K562 (cell line): ENCODE results near the gene GRIN2D. TPM values are rescaled to one million over a fixed set of nuclear protein-coding genes. Genes with fewer than 3 reads are reported as not detected.

Source experiments
- ADNP ChIP-seq: fragments of 200-800 bp; sonication (Bioruptor generic); IDR thresholded peaks from 2 replicates; pipeline ENCODE4 v1.6.1; 2016; ENCODE audit warnings: missing genetic modification characterization, missing compliant biosample characterization
- ARNT ChIP-seq, 2 experiments: fragments of 450-650 bp; IDR thresholded peaks; 2 replicates each; pipeline ENCODE4 v1.6.1; 2016; ENCODE audit warnings: mild to moderate bottlenecking in 1 of 2
- CREM ChIP-seq: IDR thresholded peaks from 2 replicates; pipeline ENCODE4 v1.6.1; 2014; ENCODE audit warnings: antibody characterized with exemption, low read depth
- ESRRB ChIP-seq: fragments of 250-450 bp; sonication (Bioruptor Pico); IDR thresholded peaks from 2 replicates; pipeline ENCODE4 v1.5.0; 2020; ENCODE audit warnings: mild to moderate bottlenecking, moderate library complexity, borderline replicate concordance
- ETV1 ChIP-seq: fragments of 450-650 bp; conservative IDR thresholded peaks from 2 replicates; pipeline ENCODE4 v1.6.1; 2016; ENCODE audit warnings: missing genetic modification characterization, control low read depth, low read depth, missing compliant biosample characterization
- HCFC1 ChIP-seq: IDR thresholded peaks from 2 replicates; pipeline ENCODE4 v1.6.1; 2012; ENCODE audit warnings: low read depth, low read length, improper control_type of control experiment
- PCBP1 ChIP-seq: fragments of 200-400 bp; formaldehyde crosslinking; IDR thresholded peaks from 2 replicates; pipeline ENCODE4 v1.6.1; 2018; ENCODE audit warnings: mild to moderate bottlenecking, low read depth, low read length; ENCODE audit not compliant: poor library complexity, severe bottlenecking
- PHF20 ChIP-seq: fragments of 450-650 bp; IDR thresholded peaks from 2 replicates; pipeline ENCODE4 v1.6.1; 2018; ENCODE audit not compliant: partially characterized antibody
- RBBP5 ChIP-seq: fragments of 200-600 bp; sonication (generic); IDR thresholded peaks from 2 replicates; pipeline ENCODE4 v1.6.1; 2012; ENCODE audit warnings: borderline replicate concordance, mild to moderate bottlenecking, low read length, control low read depth, inconsistent platforms; ENCODE audit not compliant: insufficient read depth, poor library complexity, severe bottlenecking
- SLC30A9 ChIP-seq: fragments of 250-450 bp; sonication (Bioruptor Pico); IDR thresholded peaks from 2 replicates; pipeline ENCODE4 v1.8.0; 2022; ENCODE audit warnings: mild to moderate bottlenecking, moderate library complexity
- TAF15 ChIP-seq: fragments of 200-400 bp; formaldehyde crosslinking; IDR thresholded peaks from 2 replicates; pipeline ENCODE4 v1.6.1; 2017; ENCODE audit warnings: mild to moderate bottlenecking, low read depth, low read length, moderate library complexity
- TOE1 ChIP-seq, 2 experiments: fragments of 450-650 bp in 1 of 2; sonication (generic) in 1 of 2; formaldehyde crosslinking in 1 of 2; IDR thresholded peaks; 2 replicates each; pipeline versions ENCODE4 v1.7.1 to v1.8.0; 2016 to 2022; ENCODE audit warnings: borderline replicate concordance in 2 of 2, mild to moderate bottlenecking in 2 of 2, antibody characterized with exemption in 1 of 2, inconsistent platforms in 1 of 2, low read depth in 1 of 2, missing genetic modification reagents in 1 of 2, moderate library complexity in 1 of 2
- ZKSCAN3 ChIP-seq: fragments of 250-450 bp; sonication (Bioruptor Pico); IDR thresholded peaks from 2 replicates; pipeline ENCODE4 v1.4.0; 2020
- ZNF124 ChIP-seq: sonication (generic); formaldehyde crosslinking; IDR thresholded peaks from 2 replicates; pipeline ENCODE4 v1.8.1; 2022; ENCODE audit warnings: missing genetic modification reagents
- ZNF707 ChIP-seq: fragments of 250-450 bp; sonication (Bioruptor Pico); conservative IDR thresholded peaks from 2 replicates; pipeline ENCODE4 v1.8.0; 2022; ENCODE audit warnings: inconsistent platforms, mild to moderate bottlenecking, moderate library complexity
- ZNF766 ChIP-seq: fragments of 200-800 bp; sonication (Bioruptor generic); conservative IDR thresholded peaks from 2 replicates; pipeline ENCODE4 v1.6.1; 2016; ENCODE audit warnings: missing genetic modification characterization, missing compliant biosample characterization
- polyA plus RNA-seq, 8 experiments: library from polyadenylated mRNA; depleted of rRNA in 4 of 8; stranded (reverse) in 5 of 8; unstranded in 3 of 8; fragments of >200 nt; fragmentation: Nextera tagmentation in 2 of 8; fragmentation: Illumina TruSeq in 1 of 8; extraction: Ambion mirVana in 2 of 8; extraction: Trizol in 1 of 8; gene quantifications; 2 replicates each; pipeline versions ENCODE4 v1.2.1 to v1.2.3, GENCODE V29; 2011 to 2014; ENCODE audit warnings: inconsistent platforms in 1 of 8, missing spikeins in 1 of 8
- total RNA-seq, 7 experiments: library from RNA; depleted of rRNA in 6 of 7; stranded (reverse); fragments of >200 nt in 6 of 7; fragmentation: Illumina TruSeq in 2 of 7; extraction: Trizol in 2 of 7; gene quantifications; 2 replicates each; pipeline versions ENCODE4 v1.2.1 to v1.2.3, GENCODE V29; 2011 to 2021; ENCODE audit warnings: low replicate concordance in 1 of 7
- TF ChIP-seq, protein P1 (sequence below), 2 experiments: fragments of 450-650 bp; conservative IDR thresholded peaks; 2 replicates each; pipeline ENCODE4 v1.6.1; 2017; ENCODE audit warnings: mild to moderate bottlenecking in 2 of 2, moderate library complexity in 2 of 2
- TF ChIP-seq, protein P2 (sequence below): fragments of 200-800 bp; sonication (Bioruptor generic); IDR thresholded peaks from 2 replicates; pipeline ENCODE4 v1.6.1; 2016; ENCODE audit warnings: missing genetic modification characterization, missing compliant biosample characterization
- TF ChIP-seq, protein P3 (sequence below): fragments of 250-450 bp; sonication (Bioruptor Pico); IDR thresholded peaks from 2 replicates; pipeline ENCODE4 v1.8.0; 2021; ENCODE audit warnings: moderate library complexity, mild to moderate bottlenecking, inconsistent platforms

The GRIN2D gene
- total and polyA plus RNA-seq, 9 of the 15 experiments (the other 6 are each of a cell fraction or from before 2014, with no cell fraction given): 0.32 to 31.5 (median 1.8) TPM

DNA sequence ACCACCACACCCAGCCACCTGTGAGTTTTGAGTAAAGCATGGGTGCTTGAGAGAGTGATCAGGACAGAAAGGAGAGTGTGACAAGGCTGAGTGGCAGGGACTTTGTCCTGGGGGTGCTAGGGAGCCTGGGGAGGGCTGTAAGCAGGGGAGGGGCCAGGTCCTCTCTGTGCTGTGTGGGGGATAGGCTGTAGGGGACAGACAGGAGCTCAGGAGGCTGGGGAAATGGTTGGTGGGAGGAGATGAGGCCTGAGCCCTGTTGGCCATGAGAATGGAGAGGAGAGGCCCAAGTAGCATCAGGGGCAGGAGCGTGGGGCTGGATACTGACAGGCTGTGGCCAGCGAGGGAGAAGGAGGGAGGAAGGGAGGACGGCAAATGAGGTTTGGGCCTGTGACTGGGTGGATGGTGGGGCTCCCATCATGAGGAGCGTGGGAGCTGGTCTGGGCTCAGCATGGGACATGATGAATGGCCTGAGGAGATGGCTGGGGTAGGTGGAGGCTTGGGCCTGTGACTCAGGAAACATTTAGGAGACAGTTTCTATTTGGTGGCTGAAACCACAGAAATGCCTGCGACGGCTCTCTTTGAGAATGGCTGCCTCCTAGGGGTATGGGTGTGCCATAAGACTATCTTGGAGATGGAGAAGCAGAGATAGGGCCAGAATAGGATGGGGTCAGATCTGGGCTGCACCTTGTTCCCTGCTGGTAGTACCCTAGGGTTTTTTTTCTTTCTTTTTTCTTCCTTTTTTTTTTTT lies 25.0 kb downstream of the GRIN2D start (continued):
- TF ChIP-seq, protein P1, sequence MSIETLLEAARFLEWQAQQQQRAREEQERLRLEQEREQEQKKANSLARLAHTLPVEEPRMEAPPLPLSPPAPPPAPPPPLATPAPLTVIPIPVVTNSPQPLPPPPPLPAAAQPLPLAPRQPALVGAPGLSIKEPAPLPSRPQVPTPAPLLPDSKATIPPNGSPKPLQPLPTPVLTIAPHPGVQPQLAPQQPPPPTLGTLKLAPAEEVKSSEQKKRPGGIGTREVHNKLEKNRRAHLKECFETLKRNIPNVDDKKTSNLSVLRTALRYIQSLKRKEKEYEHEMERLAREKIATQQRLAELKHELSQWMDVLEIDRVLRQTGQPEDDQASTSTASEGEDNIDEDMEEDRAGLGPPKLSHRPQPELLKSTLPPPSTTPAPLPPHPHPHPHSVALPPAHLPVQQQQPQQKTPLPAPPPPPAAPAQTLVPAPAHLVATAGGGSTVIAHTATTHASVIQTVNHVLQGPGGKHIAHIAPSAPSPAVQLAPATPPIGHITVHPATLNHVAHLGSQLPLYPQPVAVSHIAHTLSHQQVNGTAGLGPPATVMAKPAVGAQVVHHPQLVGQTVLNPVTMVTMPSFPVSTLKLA (conservative IDR thresholded peaks at IDR 0.05): no peak
- peak; percentile 51 for TF ChIP-seq CREM
- TF ChIP-seq ZNF766 (CRISPR knock-in tag): peak; percentile 71
- TF ChIP-seq ZKSCAN3 (CRISPR knock-in tag): no peak
- no peak for TF ChIP-seq PHF20
- no peak for TF ChIP-seq TAF15
- TF ChIP-seq HCFC1: peak; percentile 26; the same call in 1 of the 2 replicates
- TF ChIP-seq ZNF707: no peak
- no peak for TF ChIP-seq TOE1 (IDR thresholded peaks at IDR 0.05; ENCODE audit: borderline replicate concordance)
- no peak for TF ChIP-seq TOE1 (CRISPR knock-in tag; IDR thresholded peaks at IDR 0.05; ENCODE audit: borderline replicate concordance, low read depth)
- TF ChIP-seq, protein P2, sequence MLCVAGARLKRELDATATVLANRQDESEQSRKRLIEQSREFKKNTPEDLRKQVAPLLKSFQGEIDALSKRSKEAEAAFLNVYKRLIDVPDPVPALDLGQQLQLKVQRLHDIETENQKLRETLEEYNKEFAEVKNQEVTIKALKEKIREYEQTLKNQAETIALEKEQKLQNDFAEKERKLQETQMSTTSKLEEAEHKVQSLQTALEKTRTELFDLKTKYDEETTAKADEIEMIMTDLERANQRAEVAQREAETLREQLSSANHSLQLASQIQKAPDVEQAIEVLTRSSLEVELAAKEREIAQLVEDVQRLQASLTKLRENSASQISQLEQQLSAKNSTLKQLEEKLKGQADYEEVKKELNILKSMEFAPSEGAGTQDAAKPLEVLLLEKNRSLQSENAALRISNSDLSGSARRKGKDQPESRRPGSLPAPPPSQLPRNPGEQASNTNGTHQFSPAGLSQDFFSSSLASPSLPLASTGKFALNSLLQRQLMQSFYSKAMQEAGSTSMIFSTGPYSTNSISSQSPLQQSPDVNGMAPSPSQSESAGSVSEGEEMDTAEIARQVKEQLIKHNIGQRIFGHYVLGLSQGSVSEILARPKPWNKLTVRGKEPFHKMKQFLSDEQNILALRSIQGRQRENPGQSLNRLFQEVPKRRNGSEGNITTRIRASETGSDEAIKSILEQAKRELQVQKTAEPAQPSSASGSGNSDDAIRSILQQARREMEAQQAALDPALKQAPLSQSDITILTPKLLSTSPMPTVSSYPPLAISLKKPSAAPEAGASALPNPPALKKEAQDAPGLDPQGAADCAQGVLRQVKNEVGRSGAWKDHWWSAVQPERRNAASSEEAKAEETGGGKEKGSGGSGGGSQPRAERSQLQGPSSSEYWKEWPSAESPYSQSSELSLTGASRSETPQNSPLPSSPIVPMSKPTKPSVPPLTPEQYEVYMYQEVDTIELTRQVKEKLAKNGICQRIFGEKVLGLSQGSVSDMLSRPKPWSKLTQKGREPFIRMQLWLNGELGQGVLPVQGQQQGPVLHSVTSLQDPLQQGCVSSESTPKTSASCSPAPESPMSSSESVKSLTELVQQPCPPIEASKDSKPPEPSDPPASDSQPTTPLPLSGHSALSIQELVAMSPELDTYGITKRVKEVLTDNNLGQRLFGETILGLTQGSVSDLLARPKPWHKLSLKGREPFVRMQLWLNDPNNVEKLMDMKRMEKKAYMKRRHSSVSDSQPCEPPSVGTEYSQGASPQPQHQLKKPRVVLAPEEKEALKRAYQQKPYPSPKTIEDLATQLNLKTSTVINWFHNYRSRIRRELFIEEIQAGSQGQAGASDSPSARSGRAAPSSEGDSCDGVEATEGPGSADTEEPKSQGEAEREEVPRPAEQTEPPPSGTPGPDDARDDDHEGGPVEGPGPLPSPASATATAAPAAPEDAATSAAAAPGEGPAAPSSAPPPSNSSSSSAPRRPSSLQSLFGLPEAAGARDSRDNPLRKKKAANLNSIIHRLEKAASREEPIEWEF (CRISPR knock-in tag): no peak
- no peak for TF ChIP-seq PCBP1
- TF ChIP-seq ARNT (IDR thresholded peaks at IDR 0.05): 0 out of 4 replicates have a peak, but pooled peaks of 1 of the 2 experiments have one; percentile 63
- TF ChIP-seq ESRRB (CRISPR knock-in tag): no peak
- TF ChIP-seq ADNP (tag): no peak
- TF ChIP-seq RBBP5: no peak
- no peak for TF ChIP-seq ETV1 (tag)
- TF ChIP-seq, protein P3, sequence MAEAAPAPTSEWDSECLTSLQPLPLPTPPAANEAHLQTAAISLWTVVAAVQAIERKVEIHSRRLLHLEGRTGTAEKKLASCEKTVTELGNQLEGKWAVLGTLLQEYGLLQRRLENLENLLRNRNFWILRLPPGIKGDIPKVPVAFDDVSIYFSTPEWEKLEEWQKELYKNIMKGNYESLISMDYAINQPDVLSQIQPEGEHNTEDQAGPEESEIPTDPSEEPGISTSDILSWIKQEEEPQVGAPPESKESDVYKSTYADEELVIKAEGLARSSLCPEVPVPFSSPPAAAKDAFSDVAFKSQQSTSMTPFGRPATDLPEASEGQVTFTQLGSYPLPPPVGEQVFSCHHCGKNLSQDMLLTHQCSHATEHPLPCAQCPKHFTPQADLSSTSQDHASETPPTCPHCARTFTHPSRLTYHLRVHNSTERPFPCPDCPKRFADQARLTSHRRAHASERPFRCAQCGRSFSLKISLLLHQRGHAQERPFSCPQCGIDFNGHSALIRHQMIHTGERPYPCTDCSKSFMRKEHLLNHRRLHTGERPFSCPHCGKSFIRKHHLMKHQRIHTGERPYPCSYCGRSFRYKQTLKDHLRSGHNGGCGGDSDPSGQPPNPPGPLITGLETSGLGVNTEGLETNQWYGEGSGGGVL: no peak
- no peak for TF ChIP-seq ZNF124 (CRISPR knock-in tag)
- TF ChIP-seq SLC30A9 (CRISPR knock-in tag): no peak
